B cell (primary cell): ENCODE measurements around the gene SHLD2. TPM values are rescaled to one million over a fixed set of nuclear protein-coding genes. Genes with fewer than 3 reads are reported as not detected.

Experiments
- ATAC-seq: fragments of 200-7000 bp; cut with Tn5 transposase; one replicate; pipeline ENCODE4 v1.10.0; 2021; ENCODE audit warnings: low read depth, mild to moderate bottlenecking, moderate number of reproducible peaks, moderate library complexity
- CTCF ChIA-PET: fragments of 350-600 bp; sonication (Branson Sonifier 250); formaldehyde crosslinking; loops from one replicate; lab custom pipeline; 2021; ENCODE audit warnings: antibody characterized with exemption, inconsistent platforms; lab: Charles Lee
- POLR2A ChIA-PET: fragments of 350-600 bp; sonication (Branson Sonifier 250); formaldehyde crosslinking; loops from one replicate; lab custom pipeline; 2021; ENCODE audit warnings: antibody characterized with exemption; lab: Charles Lee
- DNase-seq: peaks from one replicate; pipeline ENCODE4 v3.0.0; 2013
- H2AFZ ChIP-seq: 2 replicates; pipeline ENCODE4 v1.6.1; 2012; ENCODE audit warnings: mild to moderate bottlenecking, low read depth, low read length; ENCODE audit not compliant: insufficient read depth, poor library complexity, severe bottlenecking
- H3K27ac ChIP-seq, 2 donors: 1 replicate in 1 of 2; 2 replicates in 1 of 2; pipeline ENCODE4 v1.5.1; 2012 to 2013; ENCODE audit warnings: low read length in 2 of 2, mild to moderate bottlenecking in 2 of 2, moderate library complexity in 1 of 2
- H3K27me3 ChIP-seq, 4 experiments: fragments of 200-600 bp in 1 of 4; sonication (generic) in 1 of 4; replicated peaks in 1 of 4; 1 replicate in 2 of 4; 2 replicates in 2 of 4; pipeline versions ENCODE4 v1.6.1 to v1.7.0; 2013 to 2016; ENCODE audit warnings: low read length in 3 of 4, mild to moderate bottlenecking in 2 of 4, mixed read lengths in 1 of 4, moderate library complexity in 1 of 4; ENCODE audit not compliant: insufficient read depth in 4 of 4, control insufficient read depth in 3 of 4; ENCODE audit errors: control extremely low read depth in 1 of 4
- H3K36me3 ChIP-seq, 2 experiments: replicated peaks in 1 of 2; 1 replicate in 1 of 2; 2 replicates in 1 of 2; pipeline versions ENCODE4 v1.6.1 to v1.7.1; 2013; ENCODE audit warnings: low read length in 1 of 2; ENCODE audit not compliant: insufficient read depth in 2 of 2, control insufficient read depth in 1 of 2; ENCODE audit errors: control extremely low read depth in 1 of 2, extremely low read depth in 1 of 2
- H3K4me1 ChIP-seq, 2 donors: fragments of 200-600 bp in 1 of 2; sonication (generic) in 1 of 2; 1 replicate in 1 of 2; 2 replicates in 1 of 2; pipeline versions ENCODE4 v1.5.1 to v1.6.1; 2013 to 2017; ENCODE audit warnings: low read length in 2 of 2; ENCODE audit not compliant: control insufficient read depth in 2 of 2, insufficient read depth in 2 of 2
- H3K4me2 ChIP-seq: replicated peaks from 2 replicates; pipeline ENCODE3; 2012; ENCODE audit warnings: mild to moderate bottlenecking, low read depth, low read length; ENCODE audit not compliant: poor library complexity, severe bottlenecking
- H3K4me3 ChIP-seq, 5 experiments: fragments of 200-600 bp in 1 of 5; sonication (generic) in 1 of 5; 1 replicate in 3 of 5; 2 replicates in 2 of 5; pipeline versions ENCODE4 v1.5.1 to v1.7.0; 2011 to 2016; ENCODE audit warnings: low read length in 4 of 5, mild to moderate bottlenecking in 4 of 5, low read depth in 2 of 5, control low read depth in 1 of 5, moderate library complexity in 1 of 5; ENCODE audit not compliant: insufficient read depth in 1 of 5; ENCODE audit errors: control extremely low read depth in 1 of 5, extremely low read depth in 1 of 5
- H3K79me2 ChIP-seq: fragments of 200-600 bp; sonication (generic); one replicate; pipeline ENCODE4 v1.6.0; 2016; ENCODE audit warnings: low read length; ENCODE audit not compliant: control insufficient read depth, insufficient read depth
- H3K9ac ChIP-seq: fragments of 200-600 bp; sonication (generic); 2 replicates; pipeline ENCODE4 v1.6.1; 2017; ENCODE audit warnings: mild to moderate bottlenecking, low read length, moderate library complexity
- H3K9me3 ChIP-seq, 3 donors: one replicate each; pipeline versions ENCODE4 v1.6.1 to v1.7.1; 2013; ENCODE audit warnings: low read length in 2 of 3; ENCODE audit not compliant: control insufficient read depth in 2 of 3, insufficient read depth in 1 of 3; ENCODE audit errors: control extremely low read depth in 1 of 3
- H4K20me1 ChIP-seq: 2 replicates; pipeline ENCODE4 v1.6.0; 2012; ENCODE audit warnings: mild to moderate bottlenecking, low read length; ENCODE audit not compliant: insufficient read depth, control insufficient read depth, poor library complexity, severe bottlenecking
- H3K27ac Mint-ChIP-seq: one replicate; pipeline ENCODE4 v1.8.0; 2021; ENCODE audit warnings: mixed read lengths
- H3K27me3 Mint-ChIP-seq: one replicate; pipeline ENCODE4 v1.8.0; 2021; ENCODE audit warnings: mixed read lengths
- H3K4me1 Mint-ChIP-seq: one replicate; pipeline ENCODE4 v1.8.0; 2021; ENCODE audit warnings: mixed read lengths
- H3K4me3 Mint-ChIP-seq: one replicate; pipeline ENCODE4 v1.8.0; 2021; ENCODE audit warnings: mixed read lengths
- H3K9me3 Mint-ChIP-seq: one replicate; pipeline ENCODE4 v1.8.0; 2022; ENCODE audit warnings: mixed read lengths; ENCODE audit not compliant: insufficient read depth
- CTCF ChIP-seq: fragments of 200-600 bp; IDR thresholded peaks from one replicate; pipeline ENCODE4 v1.8.0; 2022; ENCODE audit warnings: antibody characterized with exemption, mild to moderate bottlenecking
- EZH2 ChIP-seq: IDR thresholded peaks from 2 replicates; pipeline ENCODE4 v1.6.1; 2012; ENCODE audit warnings: borderline replicate concordance, low read depth, mild to moderate bottlenecking, moderate library complexity, low read length; ENCODE audit not compliant: insufficient read depth, poor library complexity, severe bottlenecking
- WGBS: methylation state at CpG from one replicate; pipeline ENCODE4 v1.1.5; 2013; ENCODE audit warnings: missing lambda C conversion rate; ENCODE audit not compliant: insufficient coverage; 5-methylcytosine and 5-hydroxymethylcytosine counted together
- intact Hi-C: fragments of 100-400 bp; cut with micrococcal nuclease; formaldehyde crosslinking; loops from one replicate; pipeline ENCODE4 v1.10.0; 2022
- polyA plus RNA-seq: library from polyadenylated mRNA; depleted of rRNA; stranded (reverse); fragments of >200 nt; gene quantifications from 2 replicates; pipeline ENCODE4 v1.2.3, GENCODE V29; 2012
- total RNA-seq, 2 donors: library from RNA; stranded (reverse); fragments of 120-200 nt in 1 of 2; gene quantifications; 1 replicate in 1 of 2; 2 replicates in 1 of 2; pipeline versions ENCODE4 v1.2.3 to v1.2.4, GENCODE V29; 2013 to 2022

The SHLD2 gene
- total and polyA plus RNA-seq, 2 donors (not counting 1 experiment from before 2014, with no cell fraction given) = 9.0 to 22.3 TPM

- ChIA-PET CTCF (no interaction called here), POLR2A (no interaction called here)
- no peaks in the 10 kb centered on the region for H4K20me1 ChIP-seq
- DNase-seq (no peak), ATAC-seq (no peak)
- Mint-ChIP-seq H3K4me3 (no peak overlapping the region), H3K27ac (no peak overlapping the region), H3K9me3 (no peaks in the 10 kb centered on the region), H3K4me1 (no peaks in the 10 kb centered on the region), H3K27me3 (no peaks in the 10 kb centered on the region)
- TF ChIP-seq CTCF (no peak), EZH2 (no peak)
- H3K4me2 ChIP-seq = no peak overlapping the region
- no peaks in the 10 kb centered on the region for H3K4me1 ChIP-seq
- intact Hi-C loops = no loop called here
- WGBS = 100% methylated on average over 3 of the region's 6 CpGs
- no peak overlapping the region for H3K4me3 ChIP-seq
- H3K27me3 ChIP-seq = no peaks in the 10 kb centered on the region
- no peaks in the 10 kb centered on the region for H3K9me3 ChIP-seq
- H3K36me3 ChIP-seq = peaks cover 12 to 77% of the 10 kb centered on the region in 2 experiments
- no peaks in the 10 kb centered on the region for H3K79me2 ChIP-seq
- H2AFZ ChIP-seq = no peak overlapping the region
- H3K27ac ChIP-seq = no peak overlapping the region
- no peak overlapping the region for H3K9ac ChIP-seq
Observed at GRCh38 chr10:87060280-87060928, 34.6 kb upstream of the SHLD2 start.

GRCh38 chr10:87064651-87065050 lies 30.4 kb upstream of the SHLD2 start:
- no peak overlapping the region for H3K4me3 Mint-ChIP-seq
- no peaks in the 10 kb centered on the region for H3K4me1 Mint-ChIP-seq
- Histone ChIP-seq H3K9ac (no peak overlapping the region), H4K20me1 (no peaks in the 10 kb centered on the region), H2AFZ (no peak overlapping the region), H3K79me2 (no peaks in the 10 kb centered on the region), H3K4me2 (no peak overlapping the region), H3K4me1 (no peaks in the 10 kb centered on the region), H3K27me3 (no peaks in the 10 kb centered on the region), H3K4me3 (no peak overlapping the region), H3K27ac (no peak overlapping the region), H3K9me3 (no peaks in the 10 kb centered on the region), H3K36me3 (peaks cover 24 to 82% of the 10 kb centered on the region in 2 experiments)
- no peak for DNase-seq
- WGBS = 100% methylated on average over 2 of the region's 5 CpGs
- CTCF ChIA-PET = interaction anchor here (0.7 kb wide), 1 partner anchor 1037 kb away, joined by 3 read pairs; no protein-coding TSS in a partner anchor
- no peaks in the 10 kb centered on the region for H3K9me3 Mint-ChIP-seq
- POLR2A ChIA-PET = no interaction called here
- no peak for ATAC-seq
- intact Hi-C loops = no loop called here
- no peaks in the 10 kb centered on the region for H3K27me3 Mint-ChIP-seq
- no peak overlapping the region for H3K27ac Mint-ChIP-seq
- no peak for TF ChIP-seq EZH2
- no peak for TF ChIP-seq CTCF
